GM19467 (cell line): ENCODE results near the gene STAC3.
A peak's percentile ranks its signal among the peaks of the same experiment; 100 is the strongest.

ENCODE experiments used
- ATAC-seq: cut with Tn5 transposase; IDR thresholded peaks from one replicate; pipeline ENCODE4 v1.9.1; 2021; ENCODE audit warnings: mild to moderate bottlenecking, moderate library complexity; ENCODE audit not compliant: unreplicated experiment

Gene STAC3

GRCh38 chr12:57255916-57256315 lies 4.9 kb upstream of the STAC3 start:
- ATAC-seq = no peak

GRCh38 chr12:57254506-57255280 lies 3.7 kb upstream of the STAC3 start:
- ATAC-seq = no peak

- no peak for ATAC-seq
These were observed 446 bp downstream of the STAC3 start for GRCh38 chr12:57250541-57250940.

GRCh38 chr12:57248934-57249742 lies 1.8 kb downstream of the STAC3 start:
- no peak for ATAC-seq

- ATAC-seq = no peak
These were observed 3.9 kb downstream of the STAC3 start for GRCh38 chr12:57247041-57247440.

- no peak for ATAC-seq
These were observed 6.7 kb downstream of the STAC3 start for GRCh38 chr12:57244312-57244696.

GRCh38 chr12:57243521-57244311 lies 7.3 kb downstream of the STAC3 start:
- ATAC-seq = no peak

- peak; percentile 27 for ATAC-seq
These were observed 8.1 kb downstream of the STAC3 start for GRCh38 chr12:57242691-57243454.

GRCh38 chr12:57242329-57242690 lies 8.7 kb downstream of the STAC3 start:
- ATAC-seq = no peak

GRCh38 chr12:57241402-57242310 lies 9.3 kb downstream of the STAC3 start:
- no peak for ATAC-seq

GRCh38 chr12:57240926-57241401 lies 10.0 kb downstream of the STAC3 start:
- no peak for ATAC-seq

GRCh38 chr12:57240066-57240921 lies 10.7 kb downstream of the STAC3 start:
- no peak for ATAC-seq

GRCh38 chr12:57239587-57240065 lies 11.4 kb downstream of the STAC3 start:
- no peak for ATAC-seq

GRCh38 chr12:57238854-57239554 lies 12.0 kb downstream of the STAC3 start:
- ATAC-seq = peak; percentile 60

- no peak for ATAC-seq
These were observed 12.8 kb downstream of the STAC3 start for GRCh38 chr12:57237932-57238853.

- ATAC-seq = no peak
These were observed 13.4 kb downstream of the STAC3 start for GRCh38 chr12:57237596-57237931.
